Choroid plexus epithelial cell (primary cell): ENCODE measurements around the gene CFAP20DC.

Experiments
- DNase-seq: peaks from one replicate; pipeline ENCODE4 v3.0.0-alpha.2; 2010; ENCODE audit warnings: low read depth
- H3K4me3 ChIP-seq: 2 replicates; pipeline ENCODE4 v1.5.1; 2011; ENCODE audit warnings: low read depth, mild to moderate bottlenecking, control low read depth, low read length, moderate library complexity
- TF ChIP-seq, protein P1 (sequence below): conservative IDR thresholded peaks from 2 replicates; pipeline ENCODE4 v1.5.1; 2011; ENCODE audit warnings: low read depth, mild to moderate bottlenecking, control low read depth, inconsistent platforms, low read length, moderate library complexity

Gene CFAP20DC

DNA sequence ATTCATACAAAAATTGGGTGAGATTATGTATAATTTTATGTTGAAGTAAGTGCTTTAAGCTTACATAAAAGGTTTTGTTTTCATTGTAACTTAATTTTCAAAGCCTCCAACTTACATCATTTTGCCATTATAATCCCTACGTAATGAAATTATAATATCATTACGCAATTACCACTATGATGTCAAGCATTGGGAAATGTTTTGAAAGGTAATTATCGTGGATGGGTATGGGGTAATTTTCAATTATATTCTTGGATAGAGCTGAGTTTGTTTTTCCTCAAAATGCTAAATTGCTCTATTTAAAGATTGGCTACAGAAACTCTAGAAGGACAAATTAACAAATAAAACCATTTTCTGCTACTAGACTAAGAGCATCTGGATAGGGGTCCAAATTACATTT is 303.1 kb downstream of the CFAP20DC start:
- TF ChIP-seq, protein P1, sequence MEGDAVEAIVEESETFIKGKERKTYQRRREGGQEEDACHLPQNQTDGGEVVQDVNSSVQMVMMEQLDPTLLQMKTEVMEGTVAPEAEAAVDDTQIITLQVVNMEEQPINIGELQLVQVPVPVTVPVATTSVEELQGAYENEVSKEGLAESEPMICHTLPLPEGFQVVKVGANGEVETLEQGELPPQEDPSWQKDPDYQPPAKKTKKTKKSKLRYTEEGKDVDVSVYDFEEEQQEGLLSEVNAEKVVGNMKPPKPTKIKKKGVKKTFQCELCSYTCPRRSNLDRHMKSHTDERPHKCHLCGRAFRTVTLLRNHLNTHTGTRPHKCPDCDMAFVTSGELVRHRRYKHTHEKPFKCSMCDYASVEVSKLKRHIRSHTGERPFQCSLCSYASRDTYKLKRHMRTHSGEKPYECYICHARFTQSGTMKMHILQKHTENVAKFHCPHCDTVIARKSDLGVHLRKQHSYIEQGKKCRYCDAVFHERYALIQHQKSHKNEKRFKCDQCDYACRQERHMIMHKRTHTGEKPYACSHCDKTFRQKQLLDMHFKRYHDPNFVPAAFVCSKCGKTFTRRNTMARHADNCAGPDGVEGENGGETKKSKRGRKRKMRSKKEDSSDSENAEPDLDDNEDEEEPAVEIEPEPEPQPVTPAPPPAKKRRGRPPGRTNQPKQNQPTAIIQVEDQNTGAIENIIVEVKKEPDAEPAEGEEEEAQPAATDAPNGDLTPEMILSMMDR = no peak
- no peak overlapping the region for H3K4me3 ChIP-seq
- no peak for DNase-seq

DNA sequence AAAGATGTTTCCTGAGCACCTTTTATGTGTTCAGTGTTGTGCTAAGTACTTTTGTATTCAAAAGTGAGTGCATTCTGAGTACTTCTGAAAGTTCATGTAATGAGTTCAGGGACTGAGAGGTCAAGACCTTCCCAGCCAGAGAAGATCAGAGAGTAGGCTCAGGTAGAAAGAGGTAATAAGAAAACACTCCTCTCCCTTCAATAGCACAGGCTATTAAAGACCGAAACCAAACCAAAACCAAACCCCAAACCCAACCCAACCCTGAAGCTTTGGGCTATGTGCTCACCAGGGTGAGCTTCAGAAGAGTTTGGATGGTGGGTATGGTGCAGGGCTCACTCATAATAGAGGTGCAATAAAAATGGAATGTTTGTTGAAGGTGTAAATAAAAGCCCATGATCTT is 306.5 kb downstream of the CFAP20DC start:
- DNase-seq = no peak
- TF ChIP-seq, protein P1 = no peak
- no peak overlapping the region for H3K4me3 ChIP-seq

DNA sequence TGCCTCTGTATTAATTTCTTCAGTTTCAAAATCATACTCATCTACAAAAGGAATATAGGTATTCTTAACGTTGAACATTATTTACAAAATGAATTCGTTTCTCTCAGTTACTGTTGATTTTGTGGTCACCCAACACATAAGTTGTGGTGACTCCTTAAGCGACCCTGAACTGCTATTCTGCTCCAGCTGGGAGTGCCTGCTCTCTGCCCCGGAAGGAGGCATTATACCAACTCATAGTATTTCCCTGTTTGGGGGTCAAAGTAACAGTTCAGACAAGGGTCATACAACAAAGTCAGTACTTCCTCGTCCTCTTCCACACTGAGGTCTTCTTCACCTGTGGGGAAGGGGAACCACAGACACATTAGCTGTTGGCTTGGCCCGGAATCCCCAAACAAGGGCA is 307.6 kb downstream of the CFAP20DC start:
- TF ChIP-seq, protein P1 = no peak
- no peak overlapping the region for H3K4me3 ChIP-seq
- DNase-seq = no peak

DNA sequence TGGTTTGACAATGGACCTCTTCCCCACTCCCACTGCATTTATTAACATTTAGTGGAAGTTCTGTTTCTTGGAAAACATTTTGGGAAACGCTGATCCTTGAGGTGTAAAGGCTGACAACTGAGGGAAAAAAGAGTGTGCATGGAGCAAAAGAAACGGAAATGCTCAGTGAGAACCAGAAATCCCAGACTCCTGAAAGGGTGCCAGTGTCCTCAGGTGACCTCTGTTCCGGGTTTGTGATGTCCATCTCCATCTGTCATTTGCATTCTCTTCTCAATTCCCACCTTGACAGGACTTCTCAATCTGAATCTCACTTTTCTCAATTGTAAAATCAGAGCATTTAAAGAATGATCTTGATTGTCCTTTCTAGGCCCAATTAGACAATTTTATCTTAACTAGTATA is 312.2 kb downstream of the CFAP20DC start:
- DNase-seq = no peak
- no peak overlapping the region for H3K4me3 ChIP-seq
- TF ChIP-seq, protein P1 = no peak

DNA sequence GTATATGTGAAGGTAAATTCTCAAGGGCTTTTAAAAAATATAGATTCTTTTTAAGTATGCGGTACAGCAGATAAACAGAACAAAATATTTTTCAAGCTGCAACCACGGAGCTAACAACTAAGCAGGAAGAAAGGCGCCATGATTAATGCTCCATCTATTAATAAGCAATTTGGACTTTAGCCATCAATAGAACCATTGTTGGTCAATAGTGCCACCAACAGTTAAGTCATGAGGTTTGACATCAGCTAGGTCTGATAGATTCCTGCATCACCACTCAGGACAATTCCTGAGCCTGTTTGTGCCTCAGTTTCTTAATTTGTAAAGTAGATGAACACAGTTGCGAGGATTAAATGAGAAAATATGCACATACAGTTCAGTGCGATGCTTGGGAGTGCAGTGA is 318.2 kb downstream of the CFAP20DC start:
- TF ChIP-seq, protein P1 = no peak
- no peak for DNase-seq
- H3K4me3 ChIP-seq = no peak overlapping the region

DNA sequence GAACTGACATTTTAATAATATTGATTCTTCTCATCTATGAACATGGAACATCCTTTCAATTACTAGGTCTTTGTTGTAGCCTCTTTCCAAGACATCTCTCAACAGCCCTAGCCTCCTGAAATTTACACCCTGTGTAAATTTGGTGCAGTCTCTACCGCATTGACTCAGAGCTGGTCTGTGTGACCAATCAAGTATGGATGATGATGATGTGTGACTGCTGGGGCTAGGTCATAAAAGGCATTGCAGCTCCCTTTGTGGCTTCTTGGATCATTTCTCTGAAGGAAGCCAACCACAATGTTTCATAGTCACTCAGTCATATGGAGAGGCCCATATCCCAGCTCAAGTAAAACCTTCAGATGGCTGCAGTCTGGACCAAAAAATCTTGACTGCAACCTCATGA is 321.1 kb downstream of the CFAP20DC start:
- no peak overlapping the region for H3K4me3 ChIP-seq
- no peak for DNase-seq
- TF ChIP-seq, protein P1 = no peak

DNA sequence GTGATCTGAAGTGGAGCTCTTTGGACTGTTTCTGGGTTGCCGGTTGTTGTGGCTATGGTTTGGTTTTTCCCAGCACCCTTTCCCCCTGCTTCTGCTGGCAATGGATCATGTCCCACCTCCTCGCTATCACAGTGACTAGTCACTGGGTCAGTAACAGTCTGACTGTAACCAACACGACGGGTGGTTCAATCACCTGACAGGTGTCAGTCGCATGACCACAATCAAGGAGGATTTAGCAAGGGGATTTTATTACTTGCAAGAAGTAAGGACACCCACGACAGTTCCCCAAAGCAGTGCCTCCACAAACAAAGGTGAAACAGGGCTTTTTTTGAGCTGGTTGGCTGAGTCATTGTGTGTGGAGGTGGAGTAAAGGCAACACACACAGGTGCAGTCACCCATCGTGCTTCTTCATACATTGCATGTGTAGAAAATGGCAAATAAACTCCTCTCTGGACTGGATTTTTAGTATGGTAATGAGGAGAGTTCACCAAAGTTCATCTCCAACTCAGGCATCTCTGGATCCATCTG is 324.4 kb downstream of the CFAP20DC start:
- TF ChIP-seq, protein P1 = no peak
- DNase-seq = no peak
- no peak overlapping the region for H3K4me3 ChIP-seq
